ENCODE data around the gene STOML1.

DNA sequence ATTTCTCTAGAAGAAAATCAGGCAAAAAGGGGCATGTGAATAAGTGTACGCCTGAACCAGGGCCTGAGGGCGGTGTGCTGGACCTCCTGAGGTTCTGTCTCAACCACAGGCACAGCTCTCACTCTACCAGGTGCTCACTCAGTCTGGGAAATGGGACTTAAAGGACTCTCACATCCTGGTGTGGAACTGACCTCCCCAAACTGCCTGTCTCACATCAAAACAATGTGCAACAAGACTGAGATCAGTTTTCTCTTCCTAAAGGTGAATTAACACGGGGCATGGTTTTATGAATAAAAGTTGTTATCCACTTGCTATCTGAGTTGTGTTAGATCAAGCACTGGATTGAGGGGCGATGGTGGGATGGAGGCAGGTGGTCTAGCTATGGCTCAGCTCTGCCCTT is 4.8 kb downstream of the STOML1 start:
- TF ChIP-seq GATA2 (IDR thresholded peaks at IDR 0.05; ENCODE audit: low read depth, low read length) (no peak), GATA3 (IDR thresholded peaks at IDR 0.05; ENCODE audit: low read depth, low read length) (no peak)

All from SH-SY5Y (cell line).